Measurements from ENCODE around the gene KCNH4.

DNA sequence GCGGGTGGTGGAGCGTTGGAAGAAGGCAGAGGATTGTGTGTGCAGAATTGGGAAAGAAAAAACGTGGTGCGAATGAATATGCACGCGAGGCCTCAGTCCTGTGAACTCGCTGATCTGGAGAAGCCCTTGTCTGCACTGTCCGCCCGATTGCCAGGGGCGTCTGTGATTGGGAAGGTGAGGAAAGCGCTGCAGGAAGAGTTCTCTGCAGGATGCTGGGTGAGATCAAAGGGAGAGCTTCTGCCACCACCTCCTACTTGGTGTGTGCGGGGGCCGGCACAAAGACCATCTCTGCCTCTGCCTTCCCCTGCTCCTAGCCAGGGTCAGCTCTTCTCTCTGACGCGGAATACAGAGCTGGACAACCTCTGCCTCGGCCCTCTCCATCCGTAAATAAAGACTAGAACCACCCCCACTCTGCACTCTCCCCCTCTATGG is 25.3 kb downstream of the KCNH4 start:
- TF ChIP-seq, protein P1, sequence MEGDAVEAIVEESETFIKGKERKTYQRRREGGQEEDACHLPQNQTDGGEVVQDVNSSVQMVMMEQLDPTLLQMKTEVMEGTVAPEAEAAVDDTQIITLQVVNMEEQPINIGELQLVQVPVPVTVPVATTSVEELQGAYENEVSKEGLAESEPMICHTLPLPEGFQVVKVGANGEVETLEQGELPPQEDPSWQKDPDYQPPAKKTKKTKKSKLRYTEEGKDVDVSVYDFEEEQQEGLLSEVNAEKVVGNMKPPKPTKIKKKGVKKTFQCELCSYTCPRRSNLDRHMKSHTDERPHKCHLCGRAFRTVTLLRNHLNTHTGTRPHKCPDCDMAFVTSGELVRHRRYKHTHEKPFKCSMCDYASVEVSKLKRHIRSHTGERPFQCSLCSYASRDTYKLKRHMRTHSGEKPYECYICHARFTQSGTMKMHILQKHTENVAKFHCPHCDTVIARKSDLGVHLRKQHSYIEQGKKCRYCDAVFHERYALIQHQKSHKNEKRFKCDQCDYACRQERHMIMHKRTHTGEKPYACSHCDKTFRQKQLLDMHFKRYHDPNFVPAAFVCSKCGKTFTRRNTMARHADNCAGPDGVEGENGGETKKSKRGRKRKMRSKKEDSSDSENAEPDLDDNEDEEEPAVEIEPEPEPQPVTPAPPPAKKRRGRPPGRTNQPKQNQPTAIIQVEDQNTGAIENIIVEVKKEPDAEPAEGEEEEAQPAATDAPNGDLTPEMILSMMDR (conservative IDR thresholded peaks at IDR 0.05; ENCODE audit: low read depth, low read length) = no peak
- no peak for TF ChIP-seq EZH2 (IDR thresholded peaks at IDR 0.05; ENCODE audit: borderline replicate concordance, low read depth, low read length, poor library complexity, severe bottlenecking)
